H1 (cell line): Measurements from ENCODE around the gene EVX2. TPM values are rescaled to one million over a fixed set of nuclear protein-coding genes. Genes with fewer than 3 reads are reported as not detected.

Experiments used
- CTCF ChIA-PET: fragments of 300-600 bp; sonication (Branson Sonifier 250); formaldehyde crosslinking; loops from one replicate; lab custom pipeline; 2021; ENCODE audit not compliant: partially characterized antibody; lab: Charles Lee
- POLR2A ChIA-PET: fragments of 300-600 bp; sonication (Branson Sonifier 250); formaldehyde crosslinking; loops from one replicate; lab custom pipeline; 2021; ENCODE audit warnings: inconsistent platforms; ENCODE audit not compliant: partially characterized antibody; lab: Charles Lee
- DNase-seq, 2 experiments: peaks; one replicate each; pipeline versions ENCODE4 v3.0.0 to v3.0.0-alpha.2; 2010 to 2022; ENCODE audit warnings: low spot score in 2 of 2, low read depth in 1 of 2, mixed read lengths in 1 of 2
- FAIRE-seq: peaks from 2 replicates; lab custom pipeline; 2011; peaks lifted over from hg19 to GRCh38; lab: Jason Lieb, UNC
- H2AFZ ChIP-seq: 2 replicates; pipeline ENCODE4 v1.8.1; 2012; ENCODE audit warnings: low read length, inconsistent platforms
- H2AK5ac ChIP-seq: 2 replicates; pipeline ENCODE4 v1.6.1; 2013; ENCODE audit warnings: low read depth, low read length
- H2BK120ac ChIP-seq: replicated peaks from 2 replicates; pipeline ENCODE3; 2013; ENCODE audit warnings: low read depth, low read length, inconsistent platforms
- H2BK12ac ChIP-seq: 2 replicates; pipeline ENCODE4 v1.6.1; 2013; ENCODE audit warnings: low read depth, low read length
- H2BK15ac ChIP-seq: 2 replicates; pipeline ENCODE4 v1.6.1; 2013; ENCODE audit warnings: low read length
- H2BK20ac ChIP-seq: 2 replicates; pipeline ENCODE4 v1.6.1; 2013; ENCODE audit warnings: low read length
- H2BK5ac ChIP-seq: 2 replicates; pipeline ENCODE4 v1.6.1; 2013; ENCODE audit warnings: low read depth, low read length
- H3K14ac ChIP-seq: 2 replicates; pipeline ENCODE4 v1.6.1; 2013; ENCODE audit warnings: inconsistent platforms; ENCODE audit not compliant: insufficient read length
- H3K18ac ChIP-seq: 2 replicates; pipeline ENCODE4 v1.6.1; 2013; ENCODE audit warnings: low read length; ENCODE audit errors: extremely low read depth
- H3K23ac ChIP-seq: 2 replicates; pipeline ENCODE4 v1.6.1; 2013; ENCODE audit warnings: inconsistent platforms; ENCODE audit not compliant: insufficient read length
- H3K23me2 ChIP-seq: 2 replicates; pipeline ENCODE4 v1.6.1; 2013; ENCODE audit warnings: low read depth, low read length
- H3K27ac ChIP-seq: 2 replicates; pipeline ENCODE4 v1.6.1; 2011; ENCODE audit warnings: low read depth, low read length, inconsistent platforms
- H3K27me3 ChIP-seq, 4 experiments: replicated peaks in 1 of 4; 1 replicate in 1 of 4; 2 replicates in 3 of 4; pipeline versions ENCODE4 v1.6.1 to v1.8.1; 2011 to 2013; ENCODE audit warnings: low read length in 3 of 4, mild to moderate bottlenecking in 3 of 4, inconsistent platforms in 2 of 4, mixed read lengths in 2 of 4, moderate library complexity in 1 of 4; ENCODE audit not compliant: control insufficient read depth in 3 of 4, insufficient read depth in 3 of 4; ENCODE audit errors: extremely low read depth in 1 of 4
- H3K36me3 ChIP-seq, 4 experiments: 2 replicates each; pipeline versions ENCODE4 v1.6.1 to v1.8.1; 2011 to 2013; ENCODE audit warnings: mild to moderate bottlenecking in 4 of 4, low read length in 3 of 4, moderate library complexity in 2 of 4, control low read depth in 1 of 4, inconsistent platforms in 1 of 4; ENCODE audit not compliant: insufficient read depth in 4 of 4, control insufficient read depth in 2 of 4
- H3K4ac ChIP-seq: replicated peaks from 2 replicates; pipeline ENCODE3; 2013; ENCODE audit warnings: low read length, low read depth, mixed read lengths, inconsistent platforms; ENCODE audit not compliant: insufficient read length
- H3K4me1 ChIP-seq, 4 experiments: replicated peaks in 1 of 4; 1 replicate in 1 of 4; 2 replicates in 3 of 4; pipeline versions ENCODE4 v1.6.1 to v1.8.1; 2011 to 2013; ENCODE audit warnings: low read length in 3 of 4, inconsistent platforms in 2 of 4, mixed read lengths in 1 of 4; ENCODE audit not compliant: insufficient read depth in 4 of 4, control insufficient read depth in 3 of 4
- H3K4me2 ChIP-seq, 2 experiments: 2 replicates each; pipeline versions ENCODE4 v1.6.1 to v1.8.1; 2011 to 2013; ENCODE audit warnings: low read depth in 2 of 2, low read length in 2 of 2, control low read depth in 1 of 2, inconsistent platforms in 1 of 2, mild to moderate bottlenecking in 1 of 2; ENCODE audit not compliant: insufficient read depth in 1 of 2
- H3K4me3 ChIP-seq, 4 experiments: fragments of 200-600, 300-600 bp in 1 of 4; sonication (generic), shearing (Covaris generic), sonication (Bioruptor Twin) in 1 of 4; 2 replicates each; pipeline versions ENCODE4 v1.5.1 to v1.8.1; 2011 to 2016; ENCODE audit warnings: low read length in 4 of 4, low read depth in 3 of 4, control low read depth in 2 of 4, inconsistent platforms in 2 of 4, mild to moderate bottlenecking in 2 of 4, mixed read lengths in 1 of 4, moderate library complexity in 1 of 4; ENCODE audit not compliant: insufficient read depth in 2 of 4; ENCODE audit errors: extremely low read depth in 1 of 4
- H3K56ac ChIP-seq: replicated peaks from 2 replicates; pipeline ENCODE3; 2013; ENCODE audit warnings: low read depth, mild to moderate bottlenecking, mixed read lengths, low read length, inconsistent platforms; ENCODE audit not compliant: insufficient read length
- H3K79me1 ChIP-seq: 2 replicates; pipeline ENCODE4 v1.6.1; 2013; ENCODE audit warnings: low read depth, low read length, control low read depth
- H3K79me2 ChIP-seq, 2 experiments: 2 replicates each; pipeline versions ENCODE4 v1.6.1 to v1.8.1; 2012 to 2013; ENCODE audit warnings: low read length in 2 of 2, mild to moderate bottlenecking in 2 of 2, inconsistent platforms in 1 of 2; ENCODE audit not compliant: insufficient read depth in 2 of 2, control insufficient read depth in 1 of 2
- H3K9ac ChIP-seq, 4 experiments: replicated peaks in 1 of 4; 1 replicate in 1 of 4; 2 replicates in 3 of 4; pipeline versions ENCODE4 v1.6.1 to v1.8.1; 2011 to 2013; ENCODE audit warnings: low read depth in 3 of 4, low read length in 3 of 4, control low read depth in 2 of 4, mild to moderate bottlenecking in 2 of 4, moderate library complexity in 2 of 4, inconsistent platforms in 1 of 4; ENCODE audit errors: extremely low read depth in 1 of 4
- H3K9me3 ChIP-seq, 2 experiments: 2 replicates each; pipeline versions ENCODE4 v1.6.1 to v1.8.1; 2012 to 2013; ENCODE audit warnings: mild to moderate bottlenecking in 2 of 2, moderate library complexity in 2 of 2, control low read depth in 1 of 2, inconsistent platforms in 1 of 2, low read depth in 1 of 2, low read length in 1 of 2, mixed read lengths in 1 of 2; ENCODE audit not compliant: insufficient read depth in 2 of 2
- H4K20me1 ChIP-seq, 2 experiments: replicated peaks in 1 of 2; 2 replicates each; pipeline versions ENCODE3 to v1.8.1; 2011 to 2013; ENCODE audit warnings: inconsistent platforms in 2 of 2, low read length in 2 of 2, mild to moderate bottlenecking in 1 of 2; ENCODE audit not compliant: insufficient read depth in 2 of 2, control insufficient read depth in 1 of 2
- H4K5ac ChIP-seq: 2 replicates; pipeline ENCODE4 v1.6.1; 2013; ENCODE audit warnings: low read length, low read depth, mixed read lengths, inconsistent platforms; ENCODE audit not compliant: insufficient read length
- H4K8ac ChIP-seq: 2 replicates; pipeline ENCODE4 v1.8.0; 2013; ENCODE audit warnings: mild to moderate bottlenecking, moderate library complexity, low read length, inconsistent platforms; ENCODE audit not compliant: insufficient read depth; ENCODE audit errors: extremely low read depth
- H4K91ac ChIP-seq: replicated peaks from 2 replicates; pipeline ENCODE3; 2013; ENCODE audit warnings: low read length, mixed read lengths, inconsistent platforms; ENCODE audit not compliant: insufficient read length
- ATF3 ChIP-seq: IDR thresholded peaks from 2 replicates; pipeline ENCODE4 v1.6.1; 2011; ENCODE audit warnings: low read depth, mild to moderate bottlenecking, low read length; ENCODE audit not compliant: insufficient read depth
- CEBPB ChIP-seq: IDR thresholded peaks from 2 replicates; pipeline ENCODE4 v1.6.1; 2012; ENCODE audit warnings: low read depth, low read length
- EZH2 ChIP-seq: fragments of 200-600 bp; sonication (generic); IDR thresholded peaks from 2 replicates; pipeline ENCODE4 v1.7.1; 2012; ENCODE audit warnings: low read depth, mild to moderate bottlenecking, moderate library complexity, low read length, inconsistent platforms; ENCODE audit not compliant: severe bottlenecking
- JUND ChIP-seq: IDR thresholded peaks from 2 replicates; pipeline ENCODE4 v1.6.1; 2011; ENCODE audit warnings: mild to moderate bottlenecking, improper control_type of control experiment, low read length
- MAX ChIP-seq: IDR thresholded peaks from 2 replicates; pipeline ENCODE4 v1.6.1; 2012; ENCODE audit warnings: inconsistent platforms
- PHF8 ChIP-seq: fragments of 200-600 bp; sonication (generic); conservative IDR thresholded peaks from 2 replicates; pipeline ENCODE4 v1.7.1; 2012; ENCODE audit warnings: low read depth, mild to moderate bottlenecking, inconsistent platforms, low read length, moderate library complexity
- RXRA ChIP-seq: IDR thresholded peaks from 2 replicates; pipeline ENCODE4 v1.6.1; 2011; ENCODE audit warnings: low read depth, mild to moderate bottlenecking, low read length, moderate library complexity; ENCODE audit not compliant: insufficient read depth
- SP4 ChIP-seq: IDR thresholded peaks from 2 replicates; pipeline ENCODE4 v1.6.1; 2012; ENCODE audit warnings: low read length, inconsistent platforms
- WGBS, 2 experiments: shearing (Covaris generic) in 1 of 2; methylation state at CpG; one replicate each; pipeline versions ENCODE4 v1.1.6 to v1.1.7; 2013 to 2015; ENCODE audit warnings: low lambda C conversion rate in 2 of 2, mixed read lengths in 2 of 2, inconsistent platforms in 1 of 2, low coverage in 1 of 2, missing lambda C conversion rate in 1 of 2; ENCODE audit not compliant: insufficient replicate concordance in 2 of 2, insufficient coverage in 1 of 2, insufficient read length in 1 of 2; ENCODE audit errors: extremely low coverage in 1 of 2, missing lambda C conversion rate in 1 of 2; 5-methylcytosine and 5-hydroxymethylcytosine counted together
- polyA plus RNA-seq, 7 experiments: library from polyadenylated mRNA; depleted of rRNA in 3 of 7; stranded (reverse) in 5 of 7; unstranded in 2 of 7; fragments of >200 nt in 5 of 7; fragments of 200-250 nt in 2 of 7; gene quantifications; 1 replicate in 5 of 7; 2 replicates in 1 of 7; 4 replicates in 1 of 7; pipeline versions ENCODE4 v1.2.1 to v1.2.3, GENCODE V29; 2011 to 2013; ENCODE audit warnings: missing spikeins in 2 of 7, mixed read lengths in 2 of 7
- total RNA-seq: library from RNA; stranded (reverse); fragmentation: NEBNext Ultra II Directional; extraction: Animal tissue kit (Norgen Biotek cat#: 25700); gene quantifications from 2 replicates; pipeline ENCODE4 v1.2.1, GENCODE V29; 2021
- TF ChIP-seq, protein P1 (sequence below): IDR thresholded peaks from 2 replicates; pipeline ENCODE4 v1.6.1; 2012; ENCODE audit warnings: low read length, inconsistent platforms

Gene EVX2
- total and polyA plus RNA-seq, 2 of the 8 experiments (the other 6 are each of a cell fraction or from before 2014, with no cell fraction given) = not detected

DNA sequence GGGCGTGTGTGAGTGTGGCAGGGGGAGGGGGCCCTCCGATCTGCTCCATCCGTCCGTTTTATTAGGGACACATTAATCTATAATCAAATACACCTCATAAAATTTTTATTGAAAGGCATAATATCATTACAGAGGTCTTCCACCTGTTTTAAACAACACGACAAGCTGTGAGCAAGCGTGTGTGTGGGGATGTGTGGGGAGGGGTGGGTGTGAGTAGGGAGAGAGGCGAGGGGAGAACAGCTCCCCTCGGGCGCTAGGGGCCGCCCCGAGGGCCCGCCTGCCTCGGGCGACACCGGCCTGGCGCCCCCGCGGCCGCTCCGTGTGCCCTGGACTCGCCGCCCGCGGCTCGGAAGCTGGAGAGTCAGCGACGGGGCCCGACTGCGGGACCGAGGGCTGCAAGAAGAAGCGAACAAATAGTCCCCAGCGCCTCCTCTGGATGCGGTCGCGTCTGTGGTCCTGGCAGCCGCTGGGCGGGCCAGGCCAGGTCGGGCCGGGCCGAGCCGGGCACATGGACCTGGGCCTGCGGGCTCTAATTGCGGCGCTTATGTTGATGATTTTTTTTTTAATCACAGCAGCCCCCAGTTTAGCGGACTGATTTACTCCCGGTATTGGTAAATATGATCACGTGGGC, 38.4 kb upstream of the EVX2 start:
- H2BK5ac ChIP-seq = no peak overlapping the region
- 6% methylated on average over 13 of the region's 47 CpGs; no CpG with 5 or more reads in 1 of the 2 experiments for WGBS, 2 experiments
- H3K36me3 ChIP-seq = peaks cover 0 to 26% (median 0%) of the 10 kb centered on the region in 4 experiments; a peak in 1 of 8 replicates
- no peak overlapping the region for H2BK12ac ChIP-seq
- H3K23ac ChIP-seq = no peak overlapping the region
- peaks cover 0 to 10% (median 5%) of the 10 kb centered on the region in 4 experiments; a peak in 3 of 7 replicates for H3K4me1 ChIP-seq
- peak overlapping the region; percentile 9 to 49 (median 19); a peak in 6 of 8 replicates for H3K4me3 ChIP-seq
- H3K18ac ChIP-seq = no peak overlapping the region; the same call in 1 of the 2 replicates
- H3K23me2 ChIP-seq = peaks cover 2% of the 10 kb centered on the region; the same call in 1 of the 2 replicates
- H3K79me2 ChIP-seq = no peaks in the 10 kb centered on the region
- no peak overlapping the region for H2BK20ac ChIP-seq
- H3K27me3 ChIP-seq = peaks cover 94 to 100% (median 99%) of the 10 kb centered on the region in 4 experiments
- H3K56ac ChIP-seq = no peak overlapping the region
- FAIRE-seq (no peak), DNase-seq (no peak)
- no peak overlapping the region for H4K8ac ChIP-seq
- H4K91ac ChIP-seq = no peak overlapping the region
- ChIA-PET POLR2A (no interaction called here), CTCF (interaction anchor here (1.3 to 4.7 kb wide), 9 partner anchors 8 to 1026 kb away, joined by 3 to 42 read pairs (median 11); partner anchors contain the start of gene HOXD8)
- no peak overlapping the region for H4K5ac ChIP-seq
- peaks cover 21 to 38% of the 10 kb centered on the region in 2 experiments for H4K20me1 ChIP-seq
- no peak overlapping the region for H2AFZ ChIP-seq
- no peaks in the 10 kb centered on the region for H3K79me1 ChIP-seq
- peak overlapping the region; percentile 56 to 84; a peak in 3 of 4 replicates for H3K4me2 ChIP-seq
- H3K9me3 ChIP-seq = peaks cover 0 to 4% of the 10 kb centered on the region in 2 experiments; a peak in 1 of 4 replicates
- no peak overlapping the region for H3K14ac ChIP-seq
- no peak overlapping the region for H2AK5ac ChIP-seq
- no peak overlapping the region for H2BK15ac ChIP-seq
- no peak overlapping the region for H3K4ac ChIP-seq
- no peak overlapping the region for H3K9ac ChIP-seq
- H3K27ac ChIP-seq = no peak overlapping the region
- no peak overlapping the region for H2BK120ac ChIP-seq
- TF ChIP-seq PHF8 (no peak), CEBPB (no peak), JUND (no peak), ATF3 (0 out of 2 replicates have a peak, but pooled peaks have one; percentile 63), RXRA (no peak), MAX (no peak), EZH2 (peak; percentile 20), SP4 (no peak)
- TF ChIP-seq, protein P1, sequence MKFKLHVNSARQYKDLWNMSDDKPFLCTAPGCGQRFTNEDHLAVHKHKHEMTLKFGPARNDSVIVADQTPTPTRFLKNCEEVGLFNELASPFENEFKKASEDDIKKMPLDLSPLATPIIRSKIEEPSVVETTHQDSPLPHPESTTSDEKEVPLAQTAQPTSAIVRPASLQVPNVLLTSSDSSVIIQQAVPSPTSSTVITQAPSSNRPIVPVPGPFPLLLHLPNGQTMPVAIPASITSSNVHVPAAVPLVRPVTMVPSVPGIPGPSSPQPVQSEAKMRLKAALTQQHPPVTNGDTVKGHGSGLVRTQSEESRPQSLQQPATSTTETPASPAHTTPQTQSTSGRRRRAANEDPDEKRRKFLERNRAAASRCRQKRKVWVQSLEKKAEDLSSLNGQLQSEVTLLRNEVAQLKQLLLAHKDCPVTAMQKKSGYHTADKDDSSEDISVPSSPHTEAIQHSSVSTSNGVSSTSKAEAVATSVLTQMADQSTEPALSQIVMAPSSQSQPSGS = no peak
